Tibial nerve (tissue), 4 donors: ENCODE data around the gene MARCHF2.

Experiments used
- CTCF ChIP-seq, 5 experiments: fragments of 200-600 bp in 3 of 5; fragments of 450-650 bp in 2 of 5; sonication (generic) in 3 of 5; IDR thresholded peaks; one replicate each; pipeline ENCODE4 v1.5.1; 2016 to 2019; ENCODE audit warnings: antibody characterized with exemption in 5 of 5, mild to moderate bottlenecking in 3 of 5, moderate library complexity in 2 of 5
- EP300 ChIP-seq, 2 donors: sonication (generic); formaldehyde crosslinking; IDR thresholded peaks; one replicate each; pipeline ENCODE4 v1.6.1; 2017; ENCODE audit warnings: antibody characterized with exemption in 2 of 2, mild to moderate bottlenecking in 1 of 2
- POLR2A ChIP-seq, 2 donors: fragments of 450-650 bp; IDR thresholded peaks; one replicate each; pipeline ENCODE4 v1.6.1; 2017; ENCODE audit warnings: antibody characterized with exemption in 2 of 2, mild to moderate bottlenecking in 2 of 2, moderate library complexity in 2 of 2

DNA sequence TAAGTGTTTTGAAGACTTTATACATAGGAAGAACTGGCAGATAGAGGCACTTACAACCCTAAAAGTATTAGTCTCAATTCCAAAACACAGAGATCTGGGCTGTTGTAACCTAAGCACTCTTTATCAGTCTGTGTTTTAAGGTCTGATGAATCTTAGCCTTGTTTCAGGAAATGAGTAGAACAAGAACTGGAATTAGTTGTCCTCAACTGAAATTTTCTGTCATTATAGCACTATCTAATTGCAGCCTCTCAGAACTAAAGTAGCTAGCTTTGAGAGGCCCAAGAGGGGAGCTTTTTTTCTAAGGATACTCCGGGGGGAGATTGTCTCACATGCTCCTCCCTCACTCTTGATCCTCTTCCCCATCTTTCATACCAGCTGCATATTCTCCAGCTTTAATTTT lies 44.7 kb downstream of the MARCHF2 start:
- no peak for TF ChIP-seq CTCF (IDR thresholded peaks at IDR 0.05)
- no peak for TF ChIP-seq POLR2A (IDR thresholded peaks at IDR 0.05)
- no peak for TF ChIP-seq EP300 (IDR thresholded peaks at IDR 0.05)
